Breast epithelium (tissue), 4 donors: ENCODE results near the gene ADAM22. TPM values are rescaled to one million over a fixed set of nuclear protein-coding genes. Genes with fewer than 3 reads are reported as not detected.

Experiments
- DNase-seq, 2 donors: peaks; one replicate each; pipeline ENCODE4 v3.0.0-alpha.2; 2019; ENCODE audit warnings: low spot score in 2 of 2
- H3K27ac ChIP-seq, 2 donors: fragments of 200-600 bp; sonication (generic) in 1 of 2; one replicate each; pipeline ENCODE4 v1.5.1; 2016 to 2019; ENCODE audit warnings: mild to moderate bottlenecking in 1 of 2
- H3K27me3 ChIP-seq, 2 donors: fragments of 200-600 bp; sonication (generic) in 1 of 2; one replicate each; pipeline versions ENCODE4 v1.5.1 to v1.6.0; 2017 to 2019; ENCODE audit warnings: control low read depth in 1 of 2, mild to moderate bottlenecking in 1 of 2
- H3K36me3 ChIP-seq: fragments of 200-600 bp; one replicate; pipeline ENCODE4 v1.5.1; 2019
- H3K4me1 ChIP-seq, 2 donors: fragments of 200-600 bp; sonication (generic); one replicate each; pipeline ENCODE4 v1.5.1; 2016 to 2019; ENCODE audit warnings: control low read depth in 1 of 2
- H3K4me3 ChIP-seq, 3 donors: fragments of 200-600 bp; sonication (generic); 1 replicate in 2 of 3; 2 replicates in 1 of 3; pipeline ENCODE4 v1.5.1; 2016 to 2019; ENCODE audit warnings: mild to moderate bottlenecking in 3 of 3, moderate library complexity in 2 of 3
- H3K9me3 ChIP-seq, 2 donors: fragments of 200-600 bp; sonication (generic) in 1 of 2; one replicate each; pipeline ENCODE4 v1.5.1; 2016 to 2019; ENCODE audit warnings: control low read depth in 1 of 2
- POLR2A ChIP-seq: fragments of 450-650 bp; IDR thresholded peaks from one replicate; pipeline ENCODE4 v1.6.1; 2016; ENCODE audit warnings: antibody characterized with exemption, mild to moderate bottlenecking, moderate library complexity
- POLR2AphosphoS5 ChIP-seq, 3 donors: sonication (generic); formaldehyde crosslinking; IDR thresholded peaks; one replicate each; pipeline ENCODE4 v1.6.1; 2017; ENCODE audit warnings: antibody characterized with exemption in 3 of 3
- intact Hi-C: fragments of 100-400 bp; cut with DNase I; formaldehyde crosslinking; loops from one replicate; pipeline ENCODE4 v1.15.1; 2023; ENCODE audit warnings: low total_unique reads
- total RNA-seq, 3 donors: library from RNA; depleted of rRNA; stranded (reverse); fragments of >200 nt; gene quantifications; one replicate each; pipeline ENCODE4 v1.1.0, GENCODE V29; 2016
- TF ChIP-seq, protein P1 (sequence below), 3 donors: fragments of 450-650 bp; IDR thresholded peaks; one replicate each; pipeline ENCODE4 v1.5.1; 2016 to 2017; ENCODE audit warnings: antibody characterized with exemption in 3 of 3, mild to moderate bottlenecking in 3 of 3, moderate library complexity in 3 of 3

Gene ADAM22
- total RNA-seq, 3 donors from 2014 or later, result 2.3 to 7.5 (median 3.4) TPM

GRCh38 chr7:88169717-88170320 is 235.8 kb downstream of the ADAM22 start:
- intact Hi-C loops, result no loop called here
- TF ChIP-seq POLR2AphosphoS5 (IDR thresholded peaks at IDR 0.05) (no peak), POLR2A (no peak)
- TF ChIP-seq, protein P1, sequence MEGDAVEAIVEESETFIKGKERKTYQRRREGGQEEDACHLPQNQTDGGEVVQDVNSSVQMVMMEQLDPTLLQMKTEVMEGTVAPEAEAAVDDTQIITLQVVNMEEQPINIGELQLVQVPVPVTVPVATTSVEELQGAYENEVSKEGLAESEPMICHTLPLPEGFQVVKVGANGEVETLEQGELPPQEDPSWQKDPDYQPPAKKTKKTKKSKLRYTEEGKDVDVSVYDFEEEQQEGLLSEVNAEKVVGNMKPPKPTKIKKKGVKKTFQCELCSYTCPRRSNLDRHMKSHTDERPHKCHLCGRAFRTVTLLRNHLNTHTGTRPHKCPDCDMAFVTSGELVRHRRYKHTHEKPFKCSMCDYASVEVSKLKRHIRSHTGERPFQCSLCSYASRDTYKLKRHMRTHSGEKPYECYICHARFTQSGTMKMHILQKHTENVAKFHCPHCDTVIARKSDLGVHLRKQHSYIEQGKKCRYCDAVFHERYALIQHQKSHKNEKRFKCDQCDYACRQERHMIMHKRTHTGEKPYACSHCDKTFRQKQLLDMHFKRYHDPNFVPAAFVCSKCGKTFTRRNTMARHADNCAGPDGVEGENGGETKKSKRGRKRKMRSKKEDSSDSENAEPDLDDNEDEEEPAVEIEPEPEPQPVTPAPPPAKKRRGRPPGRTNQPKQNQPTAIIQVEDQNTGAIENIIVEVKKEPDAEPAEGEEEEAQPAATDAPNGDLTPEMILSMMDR (IDR thresholded peaks at IDR 0.05), result peak; percentile 40 to 61 (median 52)
- no peaks in the 10 kb centered on the region for H3K9me3 ChIP-seq
- no peak overlapping the region for H3K27ac ChIP-seq
- no peaks in the 10 kb centered on the region for H3K36me3 ChIP-seq
- H3K4me1 ChIP-seq, result no peaks in the 10 kb centered on the region
- no peak overlapping the region for H3K4me3 ChIP-seq
- H3K27me3 ChIP-seq, result no peaks in the 10 kb centered on the region
- no peak for DNase-seq

DNA sequence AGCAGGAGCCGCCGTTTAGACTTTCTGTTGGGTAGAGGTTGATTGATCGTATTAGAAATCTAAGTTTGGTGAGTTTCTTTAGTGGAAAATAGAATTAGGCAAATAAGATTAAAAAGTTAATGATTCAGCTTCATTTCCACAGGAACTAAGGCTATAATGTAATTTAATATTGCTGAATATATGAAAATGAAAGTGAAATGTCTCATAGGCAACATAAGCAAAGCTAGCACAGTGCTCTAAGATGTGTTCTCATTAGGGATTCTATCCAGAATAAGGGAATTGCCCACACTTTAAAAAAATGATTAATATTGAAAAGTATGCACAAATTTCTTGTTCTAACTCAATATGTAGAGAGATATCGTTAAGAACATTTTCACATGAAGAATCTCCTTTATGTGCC is 238.8 kb downstream of the ADAM22 start:
- H3K27ac ChIP-seq, result no peak overlapping the region
- no peaks in the 10 kb centered on the region for H3K27me3 ChIP-seq
- TF ChIP-seq POLR2AphosphoS5 (IDR thresholded peaks at IDR 0.05), result no peak
- no peaks in the 10 kb centered on the region for H3K9me3 ChIP-seq
- intact Hi-C loops, result no loop called here
- no peak overlapping the region for H3K4me3 ChIP-seq
- no peaks in the 10 kb centered on the region for H3K4me1 ChIP-seq
- H3K36me3 ChIP-seq, result no peaks in the 10 kb centered on the region
- no peak for DNase-seq

GRCh38 chr7:88176190-88176589 is 242.1 kb downstream of the ADAM22 start:
- H3K27ac ChIP-seq, result no peak overlapping the region
- no peaks in the 10 kb centered on the region for H3K4me1 ChIP-seq
- no peaks in the 10 kb centered on the region for H3K27me3 ChIP-seq
- no peak overlapping the region for H3K4me3 ChIP-seq
- DNase-seq, result no peak
- TF ChIP-seq, protein P1 (IDR thresholded peaks at IDR 0.05), result no peak
- TF ChIP-seq POLR2AphosphoS5 (IDR thresholded peaks at IDR 0.05), result no peak
- no peak for TF ChIP-seq POLR2A
- intact Hi-C loops, result no loop called here
- H3K36me3 ChIP-seq, result no peaks in the 10 kb centered on the region
- H3K9me3 ChIP-seq, result no peaks in the 10 kb centered on the region

- intact Hi-C loops, result no loop called here
- Histone ChIP-seq H3K9me3 (no peaks in the 10 kb centered on the region), H3K27ac (no peak overlapping the region), H3K4me1 (no peaks in the 10 kb centered on the region), H3K4me3 (no peak overlapping the region), H3K27me3 (no peaks in the 10 kb centered on the region), H3K36me3 (no peaks in the 10 kb centered on the region)
- no peak for TF ChIP-seq POLR2A
- TF ChIP-seq, protein P1 (IDR thresholded peaks at IDR 0.05), result no peak
- TF ChIP-seq POLR2AphosphoS5 (IDR thresholded peaks at IDR 0.05), result no peak
- no peak for DNase-seq
Observed at GRCh38 chr7:88183051-88183450, 249.0 kb downstream of the ADAM22 start.

GRCh38 chr7:88184848-88185304 is 250.8 kb downstream of the ADAM22 start:
- Histone ChIP-seq H3K4me1 (no peaks in the 10 kb centered on the region), H3K4me3 (no peak overlapping the region), H3K9me3 (no peaks in the 10 kb centered on the region), H3K27ac (peak overlapping the region; percentile 51 to 60), H3K27me3 (no peaks in the 10 kb centered on the region), H3K36me3 (no peaks in the 10 kb centered on the region)
- intact Hi-C loops, result no loop called here
- DNase-seq, result peak in 1 of 2 donors; percentile 51
- TF ChIP-seq POLR2A (no peak), POLR2AphosphoS5 (IDR thresholded peaks at IDR 0.05) (no peak)
- TF ChIP-seq, protein P1 (IDR thresholded peaks at IDR 0.05), result no peak
